ENCODE data around the gene TAS2R4. TPM values are rescaled to one million over a fixed set of nuclear protein-coding genes. Genes with fewer than 3 reads are reported as not detected.

TAS2R4 gene
- total RNA-seq, 1 experiment from 2014 or later = 0.66 TPM

DNA sequence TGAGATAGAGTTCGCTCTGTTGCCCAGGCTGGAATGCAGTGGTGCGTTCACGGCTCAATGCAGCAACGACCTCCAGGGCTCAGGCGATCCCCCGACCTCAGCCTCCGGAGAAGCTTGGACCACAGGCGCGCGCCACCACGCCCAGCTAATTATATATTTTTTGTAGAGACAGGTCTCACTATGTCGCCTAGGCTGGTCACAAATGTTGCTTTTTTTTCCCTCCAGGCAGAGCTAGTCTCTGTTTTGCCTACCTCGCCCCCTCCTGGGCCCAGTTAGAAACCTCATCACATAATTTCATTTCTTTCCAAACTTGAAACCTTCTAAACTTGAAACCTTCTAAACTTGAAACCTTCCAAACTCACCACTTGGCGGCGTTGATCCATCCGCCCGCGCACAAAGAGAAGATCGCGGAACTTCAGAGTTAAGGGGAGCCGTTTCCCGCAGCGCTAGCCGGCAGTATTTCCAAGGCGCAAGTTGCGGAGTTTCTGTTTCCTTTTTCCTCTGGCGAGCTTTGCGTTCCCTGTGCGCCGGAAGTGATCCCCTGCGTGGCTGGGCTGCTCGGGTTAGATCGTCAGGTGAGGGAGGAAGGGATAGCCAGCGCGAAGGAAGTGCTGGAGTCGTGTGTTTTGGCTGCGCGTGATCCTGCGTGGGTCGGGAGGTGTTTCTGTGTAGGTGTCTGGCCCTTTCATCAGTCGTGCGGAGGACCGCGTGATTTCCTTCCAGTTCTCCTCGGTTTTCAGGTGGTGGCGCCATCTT lies 38.5 kb upstream of the TAS2R4 start, which contains the start of gene SSBP1:
Gene SSBP1, plus strand, starts transcription at position 523 of the 756 bp plus-strand sequence. CDS start 809 bp downstream, outside the sequence.
- peaks cover 16% of the 10 kb centered on the region for H3K79me2 ChIP-seq (ENCODE audit: insufficient read depth, low read length)
- peak within 1 kb of the TSS; percentile 96 to 99 for H3K4me3 Mint-ChIP-seq
- H4K8ac ChIP-seq (replicated peaks; ENCODE audit: insufficient read length, low read depth, low read length) = no peak within 1 kb of the TSS
- no peaks in the 10 kb centered on the region for H4K20me1 ChIP-seq (ENCODE audit: control insufficient read depth, insufficient read depth, insufficient read length)
- peak within 1 kb of the TSS; percentile 71 for H2AFZ ChIP-seq (ENCODE audit: low read length)
- H3K36me3 Mint-ChIP-seq (ENCODE audit: insufficient read depth in 1 of 3, low read depth in 3 of 3) = peaks cover 27 to 39% (median 36%) of the 10 kb centered on the region in 3 experiments
- no peak within 1 kb of the TSS for H2AK5ac ChIP-seq (ENCODE audit: insufficient read length, low read length)
- peak within 1 kb of the TSS; percentile 98 for H3K9ac ChIP-seq (ENCODE audit: extremely low read depth, insufficient read length, low read length)
- H2BK15ac ChIP-seq (ENCODE audit: low read depth, low read length) = no peak within 1 kb of the TSS
- peaks cover 3% of the 10 kb centered on the region; the same call in 1 of the 2 replicates for H3K4me1 ChIP-seq (ENCODE audit: insufficient read depth, low read length)
- H3K79me1 ChIP-seq (ENCODE audit: insufficient read depth, low read depth, low read length, poor library complexity, severe bottlenecking) = peaks cover 8% of the 10 kb centered on the region
- peaks cover 0 to 2% of the 10 kb centered on the region in 2 experiments; a peak in 1 of 5 replicates for H3K9me3 Mint-ChIP-seq
- H3K27me3 ChIP-seq (ENCODE audit: insufficient read depth, low read length) = no peaks in the 10 kb centered on the region
- H3K4me1 Mint-ChIP-seq = peaks cover 13 to 23% of the 10 kb centered on the region in 2 experiments
- H3T11ph ChIP-seq (ENCODE audit: low read length) = no peak within 1 kb of the TSS
- peak; percentile 94 for DNase-seq
- H3K23ac ChIP-seq (ENCODE audit: insufficient read length, low read depth, low read length) = no peak within 1 kb of the TSS
- peak within 1 kb of the TSS; percentile 20 for H2BK5ac ChIP-seq (ENCODE audit: insufficient read length, low read length)
- peak within 1 kb of the TSS; percentile 99 to 100 (median 99) for H3K27ac Mint-ChIP-seq
- no peak within 1 kb of the TSS; the same call in 1 of the 2 replicates for H3K4ac ChIP-seq (ENCODE audit: low read depth, low read length)
- no peak within 1 kb of the TSS for H4K91ac ChIP-seq (ENCODE audit: insufficient read length, low read depth, low read length)
- peaks cover 3% of the 10 kb centered on the region for H3K23me2 ChIP-seq (ENCODE audit: insufficient read length, low read depth, low read length, poor library complexity, severe bottlenecking)
- peak within 1 kb of the TSS; percentile 96 for H3K14ac ChIP-seq (ENCODE audit: insufficient read depth, low read length)
- peak within 1 kb of the TSS; percentile 15 for H3K27ac ChIP-seq (ENCODE audit: insufficient read length, low read depth, low read length)
- peak within 1 kb of the TSS; percentile 38 for H4K5ac ChIP-seq (ENCODE audit: insufficient read length, low read depth, low read length)
- no CpG with 5 or more reads among the region's 46 CpGs for WGBS (ENCODE audit: extremely low coverage, insufficient read length, low lambda C conversion rate)
- peak; percentile 83 for TF ChIP-seq CTCF (conservative IDR thresholded peaks at IDR 0.05)
- H3K9me3 ChIP-seq (ENCODE audit: control insufficient read depth, low read depth, low read length) = no peaks in the 10 kb centered on the region
- peak within 1 kb of the TSS; percentile 92 for H3K18ac ChIP-seq (ENCODE audit: insufficient read length, low read depth, low read length)
- no peak within 1 kb of the TSS for H3K56ac ChIP-seq (ENCODE audit: insufficient read length, low read depth, low read length)
- no peaks in the 10 kb centered on the region for H3K27me3 Mint-ChIP-seq (ENCODE audit: low read depth)
- no peak within 1 kb of the TSS for H2BK20ac ChIP-seq (ENCODE audit: low read depth, low read length, poor library complexity, severe bottlenecking)
- H3K4me2 ChIP-seq (ENCODE audit: insufficient read depth, insufficient read length, low read length) = peak within 1 kb of the TSS; percentile 84
- no peak within 1 kb of the TSS for H2BK12ac ChIP-seq (ENCODE audit: insufficient read length, low read depth, low read length)
- peak within 1 kb of the TSS; percentile 7 for H2BK120ac ChIP-seq (ENCODE audit: low read depth, low read length, poor library complexity, severe bottlenecking)
